GM12875 (cell line): ENCODE measurements around the gene LSS.

Experiments
- H3K4me3 ChIP-seq: one replicate; pipeline ENCODE4 v1.5.1; 2011; ENCODE audit warnings: low read depth, low read length, control low read depth
- TF ChIP-seq, protein P1 (sequence below): IDR thresholded peaks from 2 replicates; pipeline ENCODE4 v1.5.1; 2011; ENCODE audit warnings: low read depth, mild to moderate bottlenecking, control low read depth, inconsistent platforms, low read length, moderate library complexity, borderline replicate concordance; ENCODE audit not compliant: insufficient read depth

The LSS gene

DNA sequence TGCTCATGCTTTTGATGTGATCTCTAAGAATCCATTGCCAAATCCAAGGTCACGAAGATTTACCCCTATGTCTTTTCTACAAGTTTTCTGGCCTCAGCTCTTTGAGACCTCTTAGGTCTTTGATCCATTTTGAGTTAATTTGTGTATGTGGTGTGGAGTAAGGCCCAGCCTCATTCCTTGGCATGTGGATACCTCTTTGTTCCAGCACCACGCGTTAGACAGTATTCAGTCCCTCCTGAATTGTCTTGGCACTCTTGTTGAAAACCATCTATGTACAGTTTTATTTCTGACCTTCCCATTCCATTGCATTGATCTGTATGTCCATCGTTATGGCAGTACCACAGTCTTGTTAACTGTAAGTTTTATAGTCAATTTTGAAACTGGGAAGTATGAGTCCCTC lies 65.2 kb downstream of the LSS start:
- no peak overlapping the region for H3K4me3 ChIP-seq
- TF ChIP-seq, protein P1, sequence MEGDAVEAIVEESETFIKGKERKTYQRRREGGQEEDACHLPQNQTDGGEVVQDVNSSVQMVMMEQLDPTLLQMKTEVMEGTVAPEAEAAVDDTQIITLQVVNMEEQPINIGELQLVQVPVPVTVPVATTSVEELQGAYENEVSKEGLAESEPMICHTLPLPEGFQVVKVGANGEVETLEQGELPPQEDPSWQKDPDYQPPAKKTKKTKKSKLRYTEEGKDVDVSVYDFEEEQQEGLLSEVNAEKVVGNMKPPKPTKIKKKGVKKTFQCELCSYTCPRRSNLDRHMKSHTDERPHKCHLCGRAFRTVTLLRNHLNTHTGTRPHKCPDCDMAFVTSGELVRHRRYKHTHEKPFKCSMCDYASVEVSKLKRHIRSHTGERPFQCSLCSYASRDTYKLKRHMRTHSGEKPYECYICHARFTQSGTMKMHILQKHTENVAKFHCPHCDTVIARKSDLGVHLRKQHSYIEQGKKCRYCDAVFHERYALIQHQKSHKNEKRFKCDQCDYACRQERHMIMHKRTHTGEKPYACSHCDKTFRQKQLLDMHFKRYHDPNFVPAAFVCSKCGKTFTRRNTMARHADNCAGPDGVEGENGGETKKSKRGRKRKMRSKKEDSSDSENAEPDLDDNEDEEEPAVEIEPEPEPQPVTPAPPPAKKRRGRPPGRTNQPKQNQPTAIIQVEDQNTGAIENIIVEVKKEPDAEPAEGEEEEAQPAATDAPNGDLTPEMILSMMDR = no peak

DNA sequence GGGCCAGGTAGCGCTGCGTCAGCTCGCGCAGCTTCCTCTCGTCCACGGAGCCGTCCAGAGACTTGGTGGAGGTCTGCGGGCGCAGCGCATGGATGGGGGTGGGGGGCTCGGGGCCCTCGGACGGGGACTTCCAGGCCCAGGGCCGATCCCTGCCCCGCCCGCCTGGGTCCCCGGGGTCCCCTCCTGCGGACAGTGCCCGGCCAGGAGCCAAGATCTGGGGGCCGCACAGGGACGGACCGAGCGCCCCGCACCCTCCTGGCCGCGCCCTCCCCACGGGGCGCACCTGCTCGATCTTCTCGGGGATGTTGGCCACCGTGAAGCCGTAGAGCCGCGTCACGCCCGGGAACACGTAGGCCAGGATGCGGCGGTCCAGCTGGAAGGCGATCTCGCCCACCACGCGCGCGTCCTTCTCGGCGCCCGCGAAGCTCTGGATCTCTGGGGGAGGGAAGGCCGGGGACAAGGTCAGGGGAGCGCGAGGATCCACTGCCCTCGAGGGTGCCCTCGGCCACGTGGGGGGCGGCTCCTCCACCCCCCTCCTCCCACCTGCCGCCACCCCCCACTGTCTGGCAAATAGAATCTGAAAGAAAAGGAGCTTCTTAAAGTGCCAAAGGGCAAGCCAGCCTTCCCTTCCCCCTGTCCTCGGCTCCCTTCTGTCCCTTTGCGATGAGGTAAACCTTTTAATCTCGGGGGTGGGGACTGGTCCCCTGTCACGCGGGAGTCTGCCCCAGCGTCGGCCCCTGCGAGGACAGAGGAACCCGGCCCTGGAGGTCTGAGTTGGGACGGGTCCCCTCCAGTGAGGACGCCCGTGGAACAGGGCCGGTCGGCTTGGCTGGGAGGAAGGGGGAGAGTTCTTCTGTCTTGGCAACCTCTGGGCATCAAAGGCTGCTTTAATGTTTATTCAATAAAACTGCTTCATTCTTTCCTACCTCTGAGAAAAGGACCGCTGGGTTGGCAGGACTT lies 66.7 kb downstream of the LSS start:
- TF ChIP-seq, protein P1 = no peak
- H3K4me3 ChIP-seq = no peak overlapping the region

DNA sequence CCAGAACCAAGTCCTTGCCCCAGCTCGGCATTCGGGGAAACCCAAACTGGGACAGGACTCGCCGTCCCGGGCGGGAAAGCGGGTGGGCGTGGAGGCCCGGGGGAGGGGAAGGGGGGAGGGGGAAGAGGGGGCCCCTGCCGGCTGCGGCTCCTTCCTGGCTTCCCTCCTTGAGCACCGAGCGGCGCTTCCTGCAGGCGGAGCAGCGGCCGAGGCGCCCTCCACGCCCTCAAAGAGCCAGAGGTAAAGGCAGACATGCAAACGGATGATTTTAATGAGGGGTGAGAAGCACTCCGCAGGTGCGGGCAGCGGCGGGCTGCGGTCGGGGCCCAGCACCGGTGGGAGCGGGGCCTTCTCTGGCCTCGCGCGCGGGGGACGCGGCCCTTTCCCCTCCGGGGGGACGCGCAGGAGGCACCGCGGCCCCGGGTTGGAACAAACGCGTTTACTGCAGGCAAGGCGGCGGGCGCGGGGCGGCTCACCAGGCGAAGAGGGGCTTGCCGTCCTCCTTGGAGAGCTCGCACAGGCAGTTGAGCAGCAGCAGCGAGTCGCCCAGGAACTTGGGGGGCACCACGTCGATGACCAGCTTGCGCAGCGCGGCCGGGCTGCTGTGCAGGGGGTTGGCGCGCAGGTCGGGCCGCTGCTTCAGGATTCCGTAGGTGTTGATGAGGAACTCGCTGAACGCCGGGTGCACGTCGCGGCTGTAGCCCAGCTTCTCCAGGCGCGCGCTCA lies 67.5 kb downstream of the LSS start:
- TF ChIP-seq, protein P1 = no peak

DNA sequence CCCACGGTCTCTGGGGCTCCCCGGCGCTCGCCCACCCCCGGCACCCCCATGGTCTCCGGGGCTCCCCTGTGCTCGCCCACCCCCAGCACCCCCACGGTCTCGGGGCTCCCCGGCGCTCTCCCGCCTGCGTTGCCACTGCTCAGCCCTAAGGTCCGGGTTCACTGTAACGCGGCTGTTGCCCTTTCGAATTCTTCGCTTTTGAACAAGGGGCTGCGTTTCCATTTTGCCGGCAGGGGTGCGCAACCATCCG lies 68.0 kb downstream of the LSS start:
- no peak overlapping the region for H3K4me3 ChIP-seq
- TF ChIP-seq, protein P1 = no peak

More for the DNA sequence above, 67.5 kb downstream of the LSS start:
- no peak overlapping the region for H3K4me3 ChIP-seq

DNA sequence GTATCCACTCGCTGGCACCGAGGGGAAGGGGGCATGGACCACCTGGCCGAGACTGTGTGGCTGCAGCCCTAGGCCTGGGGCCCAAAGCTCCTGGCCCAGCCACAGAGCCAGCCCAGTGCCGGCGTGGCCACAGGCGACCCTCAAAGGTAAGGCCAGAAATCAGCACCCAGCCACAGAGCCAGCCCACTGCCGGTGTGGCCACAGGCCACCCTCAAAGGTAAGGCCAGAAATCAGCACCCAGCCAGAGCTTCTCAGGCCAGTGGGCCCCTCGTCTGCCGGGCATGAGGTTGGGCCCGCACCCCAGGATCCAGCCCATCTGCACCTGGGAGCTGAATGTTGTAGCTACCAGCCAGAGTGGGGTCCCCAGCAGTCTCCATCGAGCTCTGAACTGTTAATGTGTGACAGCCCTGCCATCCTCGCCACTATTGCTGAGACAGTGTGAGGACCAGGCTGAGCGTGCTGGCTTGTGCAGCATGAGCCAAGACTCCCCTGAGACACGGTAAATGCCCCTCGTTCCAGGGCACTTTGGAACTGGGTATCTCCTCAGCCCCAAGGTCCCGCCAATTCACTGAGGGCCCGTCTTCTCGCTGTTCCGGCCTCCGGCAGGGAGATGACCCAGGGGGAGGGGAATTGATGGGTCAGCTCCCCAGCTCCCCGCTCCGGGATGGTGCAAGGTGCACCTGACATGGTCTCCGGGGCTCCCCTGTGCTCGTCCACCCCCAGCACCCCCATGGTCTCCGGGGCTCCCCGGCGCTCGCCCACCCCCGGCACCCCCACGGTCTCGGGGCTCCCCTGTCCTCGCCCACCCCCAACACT lies 68.5 kb downstream of the LSS start:
- H3K4me3 ChIP-seq = no peak overlapping the region
- TF ChIP-seq, protein P1 = no peak

DNA sequence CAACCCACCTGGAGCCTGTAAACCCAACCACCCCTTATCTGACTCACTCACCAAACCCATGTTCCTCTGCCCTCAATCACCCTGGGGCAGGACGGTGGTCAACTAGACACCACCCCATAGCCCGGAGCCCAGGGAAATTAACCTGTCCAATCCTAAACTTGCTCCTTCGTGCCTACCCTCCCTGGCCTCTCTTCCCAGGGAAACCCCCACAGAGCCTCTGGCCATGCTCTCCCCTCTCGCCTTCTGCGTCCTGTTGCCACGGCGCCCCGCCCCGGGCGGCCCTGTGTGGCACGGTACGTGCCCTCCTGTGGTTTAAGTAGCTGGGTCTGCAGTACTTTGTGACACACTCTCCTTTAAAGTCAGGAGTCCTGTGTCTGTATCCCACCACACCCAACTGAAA lies 69.2 kb downstream of the LSS start:
- TF ChIP-seq, protein P1 = no peak
- no peak overlapping the region for H3K4me3 ChIP-seq
